Measurements from ENCODE around the gene GBA2. TPM values are rescaled to one million over a fixed set of nuclear protein-coding genes. Genes with fewer than 3 reads are reported as not detected.
A peak's percentile ranks its signal among the peaks of the same experiment; 100 is the strongest.

The GBA2 gene
- total RNA-seq, 1 donor: 41.5 TPM

GRCh38 chr9:35767458-35767857 lies 18.4 kb upstream of the GBA2 start:
- DNase-seq (ENCODE audit: low read depth in 2 of 3, low spot score in 2 of 3): no peak

- no peak for DNase-seq (ENCODE audit: low read depth in 2 of 3, low spot score in 2 of 3)
Observed at GRCh38 chr9:35766997-35767396, 18.0 kb upstream of the GBA2 start.

- DNase-seq (ENCODE audit: low read depth in 2 of 3, low spot score in 2 of 3): no peak
Observed at GRCh38 chr9:35763803-35764202, 14.8 kb upstream of the GBA2 start.

- DNase-seq (ENCODE audit: low read depth in 2 of 3, low spot score in 2 of 3): no peak
Observed at GRCh38 chr9:35763181-35763580, 14.2 kb upstream of the GBA2 start.

GRCh38 chr9:35760651-35761050 lies 11.6 kb upstream of the GBA2 start:
- no peak for DNase-seq (ENCODE audit: low read depth in 2 of 3, low spot score in 2 of 3)

- no peak for DNase-seq (ENCODE audit: low read depth in 2 of 3, low spot score in 2 of 3)
Observed at GRCh38 chr9:35759795-35760194, 10.8 kb upstream of the GBA2 start.

- no peak for DNase-seq (ENCODE audit: low read depth in 2 of 3, low spot score in 2 of 3)
Observed at GRCh38 chr9:35758475-35759050, 9.5 kb upstream of the GBA2 start.

- no peak for DNase-seq (ENCODE audit: low read depth in 2 of 3, low spot score in 2 of 3)
Observed at GRCh38 chr9:35757892-35758275, 8.9 kb upstream of the GBA2 start.

- no peak for DNase-seq (ENCODE audit: low read depth in 2 of 3, low spot score in 2 of 3)
Observed at GRCh38 chr9:35757226-35757891, 8.3 kb upstream of the GBA2 start.

- peak; percentile 48 to 85 (median 82) for DNase-seq (ENCODE audit: low read depth in 2 of 3, low spot score in 2 of 3)
Observed at GRCh38 chr9:35756275-35757225, 7.5 kb upstream of the GBA2 start.

GRCh38 chr9:35755071-35755470 lies 6.0 kb upstream of the GBA2 start:
- DNase-seq (ENCODE audit: low read depth in 2 of 3, low spot score in 2 of 3): no peak

- no peak for DNase-seq (ENCODE audit: low read depth in 2 of 3, low spot score in 2 of 3)
Observed at GRCh38 chr9:35754264-35754663, 5.2 kb upstream of the GBA2 start, which contains the start of gene MSMP. MSMP (minus strand) TSS chr9:35754276; CDS start chr9:35754129, 147 bp downstream.

GRCh38 chr9:35753466-35753865 lies 4.4 kb upstream of the GBA2 start:
- no peak for DNase-seq (ENCODE audit: low read depth in 2 of 3, low spot score in 2 of 3)

- no peak for DNase-seq (ENCODE audit: low read depth in 2 of 3, low spot score in 2 of 3)
Observed at GRCh38 chr9:35750256-35750531, 1.2 kb upstream of the GBA2 start.

- DNase-seq (ENCODE audit: low read depth in 2 of 3, low spot score in 2 of 3): peak in 1 of 3 donors; percentile 55
Observed at GRCh38 chr9:35749515-35750255, 657 bp upstream of the GBA2 start.

GRCh38 chr9:35748242-35748857 lies 678 bp downstream of the GBA2 start:
- peak in 1 of 3 donors; percentile 33 for DNase-seq (ENCODE audit: low read depth in 2 of 3, low spot score in 2 of 3)

- no peak for DNase-seq (ENCODE audit: low read depth in 2 of 3, low spot score in 2 of 3)
Observed at GRCh38 chr9:35746583-35746982, 2.4 kb downstream of the GBA2 start.

GRCh38 chr9:35745569-35745968 lies 3.5 kb downstream of the GBA2 start:
- DNase-seq (ENCODE audit: low read depth in 2 of 3, low spot score in 2 of 3): no peak

GRCh38 chr9:35743880-35744518 lies 5.0 kb downstream of the GBA2 start:
- no peak for DNase-seq (ENCODE audit: low read depth in 2 of 3, low spot score in 2 of 3)

GRCh38 chr9:35743452-35743851 lies 5.6 kb downstream of the GBA2 start:
- DNase-seq (ENCODE audit: low read depth in 2 of 3, low spot score in 2 of 3): no peak
